ENCODE data around the gene FBXL17. TPM values are rescaled to one million over a fixed set of nuclear protein-coding genes. Genes with fewer than 3 reads are reported as not detected.

FBXL17 gene
- total RNA-seq, 1 experiment from 2014 or later: 5.3 TPM

GRCh38 chr5:107990881-107991810 lies 390.8 kb downstream of the FBXL17 start:
- Histone ChIP-seq H4K91ac (ENCODE audit: insufficient read length, low read depth, low read length) (no peak overlapping the region), H3K27ac (ENCODE audit: insufficient read length, low read depth, low read length) (no peak overlapping the region), H2BK120ac (ENCODE audit: low read depth, low read length, poor library complexity, severe bottlenecking) (no peak overlapping the region), H2AFZ (ENCODE audit: low read length) (no peak overlapping the region), H2BK5ac (ENCODE audit: insufficient read length, low read length) (no peak overlapping the region), H4K20me1 (ENCODE audit: control insufficient read depth, insufficient read depth, insufficient read length) (no peaks in the 10 kb centered on the region), H2AK5ac (ENCODE audit: insufficient read length, low read length) (no peak overlapping the region), H3K4me2 (ENCODE audit: insufficient read depth, insufficient read length, low read length) (no peak overlapping the region), H3T11ph (ENCODE audit: low read length) (no peak overlapping the region), H3K4ac (ENCODE audit: low read depth, low read length) (no peak overlapping the region), H3K9ac (ENCODE audit: extremely low read depth, insufficient read length, low read length) (no peak overlapping the region), H3K23ac (ENCODE audit: insufficient read length, low read depth, low read length) (no peak overlapping the region), H3K4me1 (ENCODE audit: insufficient read depth, low read length) (no peaks in the 10 kb centered on the region), H2BK12ac (ENCODE audit: insufficient read length, low read depth, low read length) (no peak overlapping the region), H2BK20ac (ENCODE audit: low read depth, low read length, poor library complexity, severe bottlenecking) (no peak overlapping the region), H3K27me3 (ENCODE audit: insufficient read depth, low read length) (no peaks in the 10 kb centered on the region), H3K79me1 (ENCODE audit: insufficient read depth, low read depth, low read length, poor library complexity, severe bottlenecking) (no peaks in the 10 kb centered on the region), H3K23me2 (ENCODE audit: insufficient read length, low read depth, low read length, poor library complexity, severe bottlenecking) (no peaks in the 10 kb centered on the region), H2BK15ac (ENCODE audit: low read depth, low read length) (no peak overlapping the region), H3K9me3 (ENCODE audit: control insufficient read depth, low read depth, low read length) (no peaks in the 10 kb centered on the region), H3K79me2 (ENCODE audit: insufficient read depth, low read length) (no peaks in the 10 kb centered on the region), H4K8ac (replicated peaks; ENCODE audit: insufficient read length, low read depth, low read length) (no peak overlapping the region), H3K14ac (ENCODE audit: insufficient read depth, low read length) (no peak overlapping the region), H4K5ac (ENCODE audit: insufficient read length, low read depth, low read length) (no peak overlapping the region), H3K56ac (ENCODE audit: insufficient read length, low read depth, low read length) (no peak overlapping the region), H3K18ac (ENCODE audit: insufficient read length, low read depth, low read length) (no peak overlapping the region)
- no CpG with 5 or more reads among the region's 7 CpGs for WGBS (ENCODE audit: extremely low coverage, insufficient read length, low lambda C conversion rate)
- no peak for DNase-seq
- no peaks in the 10 kb centered on the region for H3K36me3 Mint-ChIP-seq (ENCODE audit: insufficient read depth in 1 of 3, low read depth in 3 of 3)
- TF ChIP-seq CTCF (conservative IDR thresholded peaks at IDR 0.05): no peak
- H3K27me3 Mint-ChIP-seq (ENCODE audit: low read depth): no peaks in the 10 kb centered on the region
- no peak overlapping the region for H3K4me3 Mint-ChIP-seq
- peaks cover 9 to 11% of the 10 kb centered on the region in 2 experiments for H3K4me1 Mint-ChIP-seq
- H3K27ac Mint-ChIP-seq: no peak overlapping the region; a peak in 3 of 7 replicates
- no peaks in the 10 kb centered on the region for H3K9me3 Mint-ChIP-seq
